Measurements from ENCODE around the gene CAPZB. TPM values are rescaled to one million over a fixed set of nuclear protein-coding genes. Genes with fewer than 3 reads are reported as not detected.

CAPZB gene
- polyA plus RNA-seq, 3 donors: 290 to 504 (median 407) TPM

DNA sequence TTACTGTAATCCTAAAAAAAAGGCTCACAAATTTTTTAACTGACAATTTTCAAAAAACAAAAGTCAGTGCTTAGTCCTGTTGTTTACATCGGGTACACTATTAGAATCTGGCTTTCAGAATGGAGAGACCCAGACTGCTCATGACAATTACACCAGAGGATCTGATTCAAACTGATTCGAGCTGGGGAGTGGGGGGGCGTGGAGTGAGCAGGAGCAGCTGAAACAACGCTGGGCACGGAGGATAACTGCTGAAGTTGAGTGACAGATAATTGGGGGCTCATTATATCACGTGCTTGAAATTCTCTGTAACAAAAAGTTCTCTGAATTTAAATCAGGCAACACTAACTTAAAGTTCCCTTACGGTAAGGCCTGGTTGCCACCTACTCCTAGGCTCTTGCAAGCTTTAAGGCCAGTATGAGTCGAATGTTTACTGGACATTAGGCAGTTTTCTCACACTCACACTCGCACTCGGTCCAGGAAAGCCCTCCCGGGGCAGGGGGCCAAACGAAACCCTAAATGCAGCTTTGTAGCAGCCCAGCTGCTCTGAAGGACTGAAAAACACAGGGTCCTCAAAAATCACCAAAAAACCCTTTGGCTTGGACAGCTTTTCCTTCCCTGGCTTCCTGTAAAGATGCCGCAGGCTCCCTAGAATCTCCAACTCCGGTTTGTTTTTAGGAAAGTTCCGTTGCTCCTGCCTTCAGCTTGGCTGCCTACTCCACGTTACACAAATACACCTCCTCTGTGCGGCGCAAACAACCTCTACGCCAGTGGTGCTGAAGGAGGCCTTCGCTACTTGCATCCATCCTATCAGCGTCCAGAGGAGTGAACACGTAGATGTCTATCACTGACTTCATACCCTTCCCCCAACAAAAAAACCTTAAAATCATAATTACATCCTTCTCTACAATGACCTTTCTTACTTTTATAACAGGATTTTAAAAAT, 42.9 kb downstream of the CAPZB start:
- Histone ChIP-seq H3K36me3 (replicated peaks in 1 of 2; ENCODE audit: control insufficient read depth in 1 of 2, insufficient read depth in 2 of 2, low read length in 2 of 2) (peaks cover 6 to 36% of the 10 kb centered on the region in 2 donors), H3K79me2 (ENCODE audit: insufficient read depth, low read length) (peaks cover 100% of the 10 kb centered on the region), H3K4me1 (ENCODE audit: control insufficient read depth in 1 of 2, insufficient read depth in 2 of 2, low read length in 2 of 2) (peaks cover 4 to 7% of the 10 kb centered on the region in 2 donors), H3K4me2 (replicated peaks; ENCODE audit: extremely low read depth, low read length, poor library complexity, severe bottlenecking) (no peak overlapping the region), H3K9ac (ENCODE audit: insufficient read depth, low read length, poor library complexity, severe bottlenecking) (no peak overlapping the region), H3K9me3 (replicated peaks in 1 of 2; ENCODE audit: control insufficient read depth in 1 of 2, insufficient read depth in 1 of 2, low read length in 2 of 2) (no peaks in the 10 kb centered on the region), H3K4me3 (replicated peaks in 1 of 3; ENCODE audit: low read depth in 2 of 3, low read length in 3 of 3) (no peak overlapping the region), H4K20me1 (ENCODE audit: insufficient read depth, low read length) (peaks cover 100% of the 10 kb centered on the region), H2AFZ (ENCODE audit: insufficient read depth, low read depth, low read length, poor library complexity, severe bottlenecking) (no peak overlapping the region), H3K27me3 (ENCODE audit: control insufficient read depth in 2 of 2, insufficient read depth in 2 of 2, low read length in 2 of 2) (no peaks in the 10 kb centered on the region), H3K27ac (ENCODE audit: low read depth in 1 of 2, low read length in 2 of 2) (peak overlapping the region in 1 of 2 donors; percentile 23)
- Mint-ChIP-seq H3K9me3 (no peaks in the 10 kb centered on the region), H3K4me1 (peaks cover 31% of the 10 kb centered on the region), H3K36me3 (peaks cover 37 to 47% of the 10 kb centered on the region in 2 donors), H3K27me3 (ENCODE audit: low read depth in 3 of 3) (peaks cover 0 to 2% (median 0%) of the 10 kb centered on the region in 3 donors), H3K27ac (peak overlapping the region in 4 of 7 donors; percentile 7 to 72 (median 58)), H3K4me3 (no peak overlapping the region)
- WGBS (ENCODE audit: insufficient coverage): 89% methylated on average over 16 of the region's 22 CpGs
- TF ChIP-seq CTCF (IDR thresholded peaks at IDR 0.05): no peak
- intact Hi-C loops (cut with micrococcal nuclease): no loop called here
- no peak for DNase-seq

- H3K27me3 Mint-ChIP-seq (ENCODE audit: low read depth in 3 of 3): peaks cover 0 to 2% (median 0%) of the 10 kb centered on the region in 3 donors
- peaks cover 37% of the 10 kb centered on the region for H3K4me1 Mint-ChIP-seq
- H3K4me1 ChIP-seq (ENCODE audit: control insufficient read depth in 1 of 2, insufficient read depth in 2 of 2, low read length in 2 of 2): peaks cover 16 to 19% of the 10 kb centered on the region in 2 donors
- no peak for DNase-seq
- H3K4me2 ChIP-seq (replicated peaks; ENCODE audit: extremely low read depth, low read length, poor library complexity, severe bottlenecking): no peak overlapping the region
- peaks cover 100% of the 10 kb centered on the region for H3K79me2 ChIP-seq (ENCODE audit: insufficient read depth, low read length)
- TF ChIP-seq CTCF (IDR thresholded peaks at IDR 0.05): no peak
- no peaks in the 10 kb centered on the region for H3K9me3 Mint-ChIP-seq
- peaks cover 100% of the 10 kb centered on the region for H4K20me1 ChIP-seq (ENCODE audit: insufficient read depth, low read length)
- H3K27ac Mint-ChIP-seq: peak overlapping the region in 2 of 7 donors; percentile 2 to 10
- no peaks in the 10 kb centered on the region for H3K27me3 ChIP-seq (ENCODE audit: control insufficient read depth in 2 of 2, insufficient read depth in 2 of 2, low read length in 2 of 2)
- H3K4me3 ChIP-seq (replicated peaks in 1 of 3; ENCODE audit: low read depth in 2 of 3, low read length in 3 of 3): no peak overlapping the region
- peaks cover 6 to 37% of the 10 kb centered on the region in 2 donors for H3K36me3 ChIP-seq (replicated peaks in 1 of 2; ENCODE audit: control insufficient read depth in 1 of 2, insufficient read depth in 2 of 2, low read length in 2 of 2)
- H3K27ac ChIP-seq (ENCODE audit: low read depth in 1 of 2, low read length in 2 of 2): no peak overlapping the region
- intact Hi-C loops (cut with micrococcal nuclease): no loop called here
- H3K4me3 Mint-ChIP-seq: no peak overlapping the region
- no peak overlapping the region for H2AFZ ChIP-seq (ENCODE audit: insufficient read depth, low read depth, low read length, poor library complexity, severe bottlenecking)
- 93% methylated on average over 7 of the region's 11 CpGs for WGBS (ENCODE audit: insufficient coverage)
- no peak overlapping the region for H3K9ac ChIP-seq (ENCODE audit: insufficient read depth, low read length, poor library complexity, severe bottlenecking)
- H3K36me3 Mint-ChIP-seq: peaks cover 39 to 52% of the 10 kb centered on the region in 2 donors
- H3K9me3 ChIP-seq (replicated peaks in 1 of 2; ENCODE audit: control insufficient read depth in 1 of 2, insufficient read depth in 1 of 2, low read length in 2 of 2): no peaks in the 10 kb centered on the region
These were observed 44.1 kb downstream of the CAPZB start for GRCh38 chr1:19441048-19441780.

Data from CD14-positive monocyte (primary cell).